A549 (cell line): Measurements from ENCODE around the gene WSCD1. TPM values are rescaled to one million over a fixed set of nuclear protein-coding genes. Genes with fewer than 3 reads are reported as not detected.

Experiments
- ATAC-seq, 2 experiments: fragments of 200-7000 bp in 1 of 2; fragments of >200 bp in 1 of 2; cut with Nextera tagmentation in 1 of 2; cut with Tn5 transposase in 1 of 2; 3 replicates each; pipeline versions ENCODE4 v1.8.0 to v1.9.1; 2018 to 2020; ENCODE audit warnings: mild to moderate bottlenecking in 1 of 2, moderate library complexity in 1 of 2
- CTCF ChIA-PET: fragments of 300-600 bp; sonication (Branson Sonifier 250); formaldehyde crosslinking; extraction: SDS; loops from one replicate; lab custom pipeline; 2021; ENCODE audit warnings: antibody characterized with exemption, inconsistent platforms; lab: Yijun Ruan, JAX
- POLR2A ChIA-PET: fragments of 350-600 bp; formaldehyde crosslinking; extraction: SDS; loops from one replicate; lab custom pipeline; 2021; ENCODE audit warnings: antibody characterized with exemption, inconsistent platforms; lab: Yijun Ruan, JAX
- DNase-seq, 2 experiments: peaks; one replicate each; pipeline versions ENCODE4 v3.0.0 to v3.0.0-alpha.2; 2011 to 2016; ENCODE audit warnings: low read depth in 1 of 2, low spot score in 1 of 2
- FAIRE-seq: peaks from 2 replicates; lab custom pipeline; 2011; peaks lifted over from hg19 to GRCh38; lab: Jason Lieb, UNC
- H3K27ac ChIP-seq, 2 experiments: fragments of >200 bp; sonication (Bioruptor Twin); formaldehyde crosslinking; 3 replicates each; pipeline ENCODE4 v1.5.1; 2016 to 2017
- H3K4me1 ChIP-seq: fragments of >200 bp; sonication (Bioruptor Twin); formaldehyde crosslinking; 3 replicates; pipeline ENCODE4 v1.6.1; 2016
- H3K4me2 ChIP-seq: fragments of >200 bp; sonication (Bioruptor Twin); formaldehyde crosslinking; 3 replicates; pipeline ENCODE4 v1.6.1; 2016
- H3K4me3 ChIP-seq: fragments of >200 bp; sonication (Bioruptor Twin); formaldehyde crosslinking; 3 replicates; pipeline ENCODE4 v1.5.1; 2016
- H3K9me3 ChIP-seq: fragments of >200 bp; sonication (Bioruptor Twin); formaldehyde crosslinking; 3 replicates; pipeline ENCODE4 v1.6.1; 2016
- CBX2 ChIP-seq: fragments of 200-600 bp; sonication (generic); IDR thresholded peaks from 2 replicates; pipeline ENCODE4 v1.6.1; 2016; ENCODE audit warnings: low read depth, mild to moderate bottlenecking, borderline replicate concordance
- EHF ChIP-seq: fragments of 250-450 bp; sonication (Bioruptor Pico); IDR thresholded peaks from 2 replicates; pipeline ENCODE4 v1.5.0; 2020; ENCODE audit warnings: mild to moderate bottlenecking
- EHMT2 ChIP-seq: fragments of 200-600 bp; sonication (generic); IDR thresholded peaks from 2 replicates; pipeline ENCODE4 v1.6.1; 2016; ENCODE audit warnings: antibody characterized with exemption, low read depth, mild to moderate bottlenecking, moderate library complexity
- EP300 ChIP-seq, 2 experiments: fragments of >200 bp; sonication (Bioruptor Twin); formaldehyde crosslinking; IDR thresholded peaks; 2 replicates in 1 of 2; 3 replicates in 1 of 2; pipeline ENCODE4 v1.6.1; 2016 to 2017
- FOSB ChIP-seq: fragments of 250-450 bp; sonication (Bioruptor Pico); IDR thresholded peaks from 2 replicates; pipeline ENCODE4 v1.5.0; 2020; ENCODE audit warnings: mild to moderate bottlenecking, moderate library complexity
- FOSL2 ChIP-seq, 2 experiments: fragments of 450-650 bp in 1 of 2; fragments of >200 bp in 1 of 2; sonication (Bioruptor Twin) in 1 of 2; formaldehyde crosslinking; IDR thresholded peaks; 2 replicates each; pipeline versions ENCODE4 v1.5.0 to v1.6.1; 2016 to 2020; ENCODE audit warnings: mild to moderate bottlenecking in 1 of 2, moderate library complexity in 1 of 2
- HOXB5 ChIP-seq: fragments of 250-450 bp; sonication (Bioruptor Pico); IDR thresholded peaks from 2 replicates; pipeline ENCODE4 v1.5.0; 2020; ENCODE audit warnings: mild to moderate bottlenecking, moderate library complexity
- JUNB ChIP-seq: fragments of >200 bp; sonication (Bioruptor Twin); formaldehyde crosslinking; IDR thresholded peaks from 2 replicates; pipeline ENCODE4 v1.6.1; 2016
- KDM1A ChIP-seq: fragments of 200-600 bp; sonication (generic); IDR thresholded peaks from 2 replicates; pipeline ENCODE4 v1.6.1; 2016; ENCODE audit warnings: low read depth, mild to moderate bottlenecking
- PHF8 ChIP-seq: fragments of 200-600 bp; sonication (generic); IDR thresholded peaks from 2 replicates; pipeline ENCODE4 v1.6.1; 2016; ENCODE audit warnings: low read depth, mild to moderate bottlenecking, antibody characterized with exemption, moderate library complexity, borderline replicate concordance
- RARB ChIP-seq: fragments of 250-450 bp; sonication (Bioruptor Pico); IDR thresholded peaks from 2 replicates; pipeline ENCODE4 v1.8.0; 2021; ENCODE audit warnings: mild to moderate bottlenecking, moderate library complexity
- REST ChIP-seq: fragments of 200-600 bp; sonication (generic); IDR thresholded peaks from 2 replicates; pipeline ENCODE4 v1.6.1; 2016; ENCODE audit warnings: antibody characterized with exemption, mild to moderate bottlenecking, moderate library complexity
- RNF2 ChIP-seq: fragments of 200-600 bp; sonication (generic); IDR thresholded peaks from 2 replicates; pipeline ENCODE4 v1.6.1; 2016; ENCODE audit warnings: low read depth, mild to moderate bottlenecking, antibody characterized with exemption, moderate library complexity, borderline replicate concordance
- SMC3 ChIP-seq: fragments of >200 bp; sonication (Bioruptor Twin); formaldehyde crosslinking; IDR thresholded peaks from 3 replicates; pipeline ENCODE4 v1.6.1; 2018; ENCODE audit warnings: inconsistent platforms
- SREBF2 ChIP-seq: fragments of 450-650 bp; IDR thresholded peaks from 2 replicates; pipeline ENCODE4 v1.6.1; 2014; ENCODE audit warnings: mild to moderate bottlenecking, moderate library complexity
- WGBS: methylation state at CpG from one replicate; pipeline ENCODE4 v1.1.6; 2017; ENCODE audit errors: missing lambda C conversion rate; 5-methylcytosine and 5-hydroxymethylcytosine counted together
- polyA plus RNA-seq, 4 experiments: library from polyadenylated mRNA; depleted of rRNA in 3 of 4; stranded (reverse); fragments of >200 nt; fragmentation: RNase III in 1 of 4; extraction: RNeasy Plus Mini Kit Qiagen cat#74134 plus additional on column Dnase treatment in 1 of 4; gene quantifications; 2 replicates in 3 of 4; 3 replicates in 1 of 4; pipeline ENCODE4 v1.2.3, GENCODE V29; 2011 to 2017

The WSCD1 gene
- polyA plus RNA-seq, 2 of the 4 experiments (the other 2 are of a cell fraction): 1.6 TPM

- no peak for TF ChIP-seq REST
- TF ChIP-seq FOSB: no peak
Observed at GRCh38 chr17:6079155-6079888, 9.1 kb downstream of the WSCD1 start (continued).

DNA sequence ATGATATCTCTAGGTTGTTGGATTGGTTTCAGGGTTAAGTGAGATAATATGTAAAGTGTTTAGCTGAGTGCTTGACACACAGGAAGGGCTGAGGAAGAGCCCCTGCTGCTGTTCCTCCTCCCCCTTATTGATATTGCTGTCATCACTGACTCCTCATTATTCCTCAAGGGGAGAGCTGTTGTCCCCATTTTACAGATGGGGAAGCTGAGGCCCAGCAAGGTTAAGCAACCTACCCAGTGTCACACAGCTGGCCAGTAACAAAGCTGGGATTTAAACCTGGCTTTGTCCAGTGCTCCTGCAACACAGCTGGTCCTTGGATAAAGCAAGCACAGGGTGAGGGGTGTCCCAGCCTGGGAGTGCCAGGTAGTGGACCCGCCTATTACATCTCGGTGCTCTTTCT is 9.8 kb downstream of the WSCD1 start:
- Histone ChIP-seq H3K4me3 (no peak overlapping the region), H3K4me2 (no peak overlapping the region), H3K27ac (no peak overlapping the region), H3K9me3 (no peaks in the 10 kb centered on the region), H3K4me1 (no peaks in the 10 kb centered on the region)
- TF ChIP-seq HOXB5 (CRISPR knock-in tag) (no peak), EP300 (IDR thresholded peaks at IDR 0.05) (no peak), RARB (CRISPR knock-in tag) (no peak), EHF (CRISPR knock-in tag) (no peak), CBX2 (no peak), EHMT2 (no peak), SMC3 (no peak), KDM1A (no peak), JUNB (no peak), SREBF2 (no peak), FOSL2 (IDR thresholded peaks at IDR 0.05) (no peak), FOSL2 (CRISPR knock-in tag; IDR thresholded peaks at IDR 0.05) (no peak), REST (no peak), RNF2 (no peak), PHF8 (no peak)
- ChIA-PET POLR2A (no interaction called here), CTCF (interaction anchor here (0.6 to 1.7 kb wide), 4 partner anchors 9 to 108 kb away, joined by 3 to 7 read pairs (median 5); no protein-coding TSS in a partner anchor)
- 65% methylated on average over 2 of the region's 2 CpGs for WGBS
- ATAC-seq (no peak), DNase-seq (no peak), FAIRE-seq (no peak)
